Measurements from ENCODE around the gene NOVA2. TPM values are rescaled to one million over a fixed set of nuclear protein-coding genes. Genes with fewer than 3 reads are reported as not detected.

The NOVA2 gene
- total RNA-seq, 2 experiments from 2014 or later: not detected

DNA sequence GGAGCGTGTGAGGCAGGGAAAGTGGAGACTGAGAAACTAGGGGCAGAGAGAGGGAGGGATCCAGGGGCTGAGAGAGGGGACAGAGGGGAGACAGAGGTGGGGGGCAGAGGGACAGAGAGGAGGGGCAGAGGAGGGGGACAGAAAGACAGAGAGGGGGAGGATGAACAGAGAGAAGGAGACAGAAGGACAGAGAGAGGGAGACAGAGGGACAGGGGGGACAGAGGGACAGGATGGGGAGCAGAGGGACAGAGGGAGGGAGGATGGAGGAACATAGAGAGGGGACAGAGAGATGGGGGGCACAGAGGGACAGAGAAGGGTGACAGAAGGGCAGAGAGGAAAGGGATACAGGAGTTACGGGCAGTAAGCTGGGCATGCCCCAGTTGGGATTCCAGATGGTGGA is 44.4 kb downstream of the NOVA2 start:
- POLR2A ChIA-PET: no interaction called here
- Histone ChIP-seq H3K27ac (ENCODE audit: low read depth in 1 of 2, low read length in 2 of 2) (no peak overlapping the region), H3K9me3 (ENCODE audit: control insufficient read depth in 1 of 2, insufficient read depth in 1 of 2, low read length in 2 of 2) (no peaks in the 10 kb centered on the region), H3K4me1 (ENCODE audit: insufficient read depth, low read length) (peaks cover 9% of the 10 kb centered on the region), H3K36me3 (ENCODE audit: insufficient read depth, low read length) (no peaks in the 10 kb centered on the region), H3K4me3 (ENCODE audit: low read length) (no peak overlapping the region), H3K27me3 (ENCODE audit: control insufficient read depth in 1 of 2, insufficient read depth in 2 of 2, low read length in 2 of 2) (peaks cover 4 to 5% of the 10 kb centered on the region in 2 experiments)
- CTCF ChIA-PET: no interaction called here
- Mint-ChIP-seq H3K4me3 (no peak overlapping the region), H3K4me1 (ENCODE audit: low read depth) (peaks cover 9% of the 10 kb centered on the region), H3K27me3 (peaks cover 34% of the 10 kb centered on the region), H3K27ac (no peak overlapping the region), H3K36me3 (ENCODE audit: low read depth) (no peaks in the 10 kb centered on the region), H3K9me3 (no peaks in the 10 kb centered on the region)
- intact Hi-C loops (cut with DNase I, micrococcal nuclease): loop anchor here in 1 of 2 experiments (2.0 to 10.0 kb wide), 2 partner anchors 68 to 416 kb away; partner anchors contain the start of gene PPP5C
- ATAC-seq (ENCODE audit: poor library complexity) (no peak), DNase-seq (no peak)
- TF ChIP-seq, protein P1, sequence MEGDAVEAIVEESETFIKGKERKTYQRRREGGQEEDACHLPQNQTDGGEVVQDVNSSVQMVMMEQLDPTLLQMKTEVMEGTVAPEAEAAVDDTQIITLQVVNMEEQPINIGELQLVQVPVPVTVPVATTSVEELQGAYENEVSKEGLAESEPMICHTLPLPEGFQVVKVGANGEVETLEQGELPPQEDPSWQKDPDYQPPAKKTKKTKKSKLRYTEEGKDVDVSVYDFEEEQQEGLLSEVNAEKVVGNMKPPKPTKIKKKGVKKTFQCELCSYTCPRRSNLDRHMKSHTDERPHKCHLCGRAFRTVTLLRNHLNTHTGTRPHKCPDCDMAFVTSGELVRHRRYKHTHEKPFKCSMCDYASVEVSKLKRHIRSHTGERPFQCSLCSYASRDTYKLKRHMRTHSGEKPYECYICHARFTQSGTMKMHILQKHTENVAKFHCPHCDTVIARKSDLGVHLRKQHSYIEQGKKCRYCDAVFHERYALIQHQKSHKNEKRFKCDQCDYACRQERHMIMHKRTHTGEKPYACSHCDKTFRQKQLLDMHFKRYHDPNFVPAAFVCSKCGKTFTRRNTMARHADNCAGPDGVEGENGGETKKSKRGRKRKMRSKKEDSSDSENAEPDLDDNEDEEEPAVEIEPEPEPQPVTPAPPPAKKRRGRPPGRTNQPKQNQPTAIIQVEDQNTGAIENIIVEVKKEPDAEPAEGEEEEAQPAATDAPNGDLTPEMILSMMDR (IDR thresholded peaks at IDR 0.05): no peak

DNA sequence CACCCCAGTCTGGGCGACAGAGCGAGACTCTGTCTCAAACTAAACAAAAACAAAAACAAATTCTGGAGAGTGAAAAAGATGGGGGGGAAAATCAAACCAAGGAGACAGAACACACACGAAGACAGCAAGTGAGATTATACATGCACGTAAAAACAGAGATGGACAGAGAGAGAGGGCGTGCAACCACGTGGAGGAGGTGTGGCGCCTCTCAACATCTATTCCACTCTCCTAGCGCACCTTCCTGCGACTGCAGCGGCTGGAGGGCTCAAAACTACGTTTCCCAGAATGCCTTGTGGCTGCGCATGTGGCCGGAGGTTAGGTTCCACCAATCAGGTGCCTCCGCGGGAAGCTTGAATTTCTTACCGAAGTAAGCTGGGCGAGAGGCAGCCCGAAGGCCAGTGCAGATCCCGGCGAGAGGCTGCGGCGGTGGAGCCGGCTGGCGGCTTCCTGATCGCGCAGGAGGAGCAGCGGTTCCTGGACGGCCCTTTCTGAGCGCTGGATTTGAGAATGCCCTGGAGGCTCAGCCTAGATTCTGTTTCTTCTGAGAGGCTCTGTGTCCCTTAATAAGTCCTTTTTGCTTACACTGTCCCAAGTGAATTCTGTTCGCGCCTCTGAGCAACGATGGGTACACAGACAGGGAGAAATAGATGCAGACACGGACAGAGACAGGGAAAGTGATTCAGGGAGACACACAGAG is 46.0 kb downstream of the NOVA2 start:
- intact Hi-C loops (cut with DNase I, micrococcal nuclease): loop anchor here in 1 of 2 experiments (1.0 to 10.0 kb wide), 3 partner anchors 24 to 417 kb away; partner anchors contain the start of gene PPP5C
- Mint-ChIP-seq H3K9me3 (no peaks in the 10 kb centered on the region), H3K4me3 (peak overlapping the region; percentile 25), H3K27ac (no peak overlapping the region), H3K27me3 (peaks cover 22% of the 10 kb centered on the region), H3K4me1 (ENCODE audit: low read depth) (peaks cover 9% of the 10 kb centered on the region), H3K36me3 (ENCODE audit: low read depth) (no peaks in the 10 kb centered on the region)
- peak; percentile 78 to 95 (median 84) for DNase-seq
- no peaks in the 10 kb centered on the region for H3K36me3 ChIP-seq (ENCODE audit: insufficient read depth, low read length)
- H3K4me3 ChIP-seq (ENCODE audit: low read length): no peak overlapping the region
- peaks cover 9% of the 10 kb centered on the region for H3K4me1 ChIP-seq (ENCODE audit: insufficient read depth, low read length)
- no peaks in the 10 kb centered on the region for H3K27me3 ChIP-seq (ENCODE audit: control insufficient read depth in 1 of 2, insufficient read depth in 2 of 2, low read length in 2 of 2)
- no peak overlapping the region for H3K27ac ChIP-seq (ENCODE audit: low read depth in 1 of 2, low read length in 2 of 2)
- peak; percentile 100 for ATAC-seq (ENCODE audit: poor library complexity)
- ChIA-PET POLR2A (interaction anchor here (0.7 kb wide), 1 partner anchor 25 kb away, joined by 4 read pairs; the partner anchor contains the start of gene MYPOP), CTCF (interaction anchor here (1.2 to 1.3 kb wide), 2 partner anchors 25 to 197 kb away, joined by 3 to 7 read pairs; partner anchors contain the start of gene FBXO46)
- no peaks in the 10 kb centered on the region for H3K9me3 ChIP-seq (ENCODE audit: control insufficient read depth in 1 of 2, insufficient read depth in 1 of 2, low read length in 2 of 2)
- TF ChIP-seq, protein P1 (IDR thresholded peaks at IDR 0.05): no peak

DNA sequence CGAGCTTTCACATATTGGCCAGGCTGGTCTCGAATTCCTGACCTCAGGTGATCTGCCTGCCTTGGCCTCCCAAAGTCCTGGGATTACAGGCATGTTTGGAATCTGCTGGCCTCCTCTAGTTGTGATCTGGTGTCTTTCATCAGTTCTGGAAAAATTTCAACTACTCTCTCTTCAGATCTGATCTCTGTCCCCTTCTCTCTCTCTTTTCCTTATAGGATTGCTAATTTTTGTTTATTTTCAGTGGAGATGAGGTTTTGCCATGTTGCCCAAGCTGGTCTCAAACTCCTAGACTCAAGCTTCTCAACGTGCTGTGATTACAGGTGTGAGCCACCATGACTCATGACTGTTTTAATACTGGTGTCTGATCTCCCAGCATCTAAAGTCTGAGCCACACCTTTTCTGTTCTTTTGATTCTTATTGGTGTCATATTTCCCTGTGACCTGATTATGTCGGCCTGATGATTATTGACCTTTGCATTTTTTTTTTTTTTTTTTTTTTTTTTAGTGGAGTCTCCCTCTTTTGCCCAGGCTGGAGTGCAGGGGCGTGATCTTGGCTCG is 48.7 kb downstream of the NOVA2 start:
- POLR2A ChIA-PET: no interaction called here
- CTCF ChIA-PET: no interaction called here

More for the DNA sequence above, 48.7 kb downstream of the NOVA2 start:
- Histone ChIP-seq H3K27ac (ENCODE audit: low read depth in 1 of 2, low read length in 2 of 2) (no peak overlapping the region), H3K4me3 (ENCODE audit: low read length) (no peak overlapping the region), H3K4me1 (ENCODE audit: insufficient read depth, low read length) (peaks cover 9% of the 10 kb centered on the region), H3K9me3 (ENCODE audit: control insufficient read depth in 1 of 2, insufficient read depth in 1 of 2, low read length in 2 of 2) (no peaks in the 10 kb centered on the region), H3K27me3 (ENCODE audit: control insufficient read depth in 1 of 2, insufficient read depth in 2 of 2, low read length in 2 of 2) (no peaks in the 10 kb centered on the region), H3K36me3 (ENCODE audit: insufficient read depth, low read length) (no peaks in the 10 kb centered on the region)
- Mint-ChIP-seq H3K27ac (no peak overlapping the region), H3K27me3 (peaks cover 9% of the 10 kb centered on the region), H3K4me1 (ENCODE audit: low read depth) (peaks cover 9% of the 10 kb centered on the region), H3K9me3 (no peaks in the 10 kb centered on the region), H3K4me3 (no peak overlapping the region), H3K36me3 (ENCODE audit: low read depth) (no peaks in the 10 kb centered on the region)
- intact Hi-C loops (cut with DNase I, micrococcal nuclease): loop anchor here in 1 of 2 experiments (10.0 kb wide), 1 partner anchor 420 kb away; the partner anchor contains the start of gene PPP5C
- ATAC-seq (ENCODE audit: poor library complexity) (no peak), DNase-seq (no peak)
- TF ChIP-seq, protein P1 (IDR thresholded peaks at IDR 0.05): no peak

All from CD4-positive, alpha-beta T cell (primary cell).